Uterus (tissue), 2 donors: ENCODE results near the gene ATAD5.

Experiments used
- POLR2A ChIP-seq, 2 donors: fragments of 450-650 bp; IDR thresholded peaks; one replicate each; pipeline ENCODE4 v1.6.1; 2016; ENCODE audit warnings: antibody characterized with exemption in 2 of 2, mild to moderate bottlenecking in 1 of 2, moderate library complexity in 1 of 2
- TF ChIP-seq, protein P1 (sequence below), 4 experiments: fragments of 200-600 bp in 2 of 4; fragments of 450-650 bp in 2 of 4; sonication (generic) in 2 of 4; IDR thresholded peaks; one replicate each; pipeline ENCODE4 v1.5.1; 2016 to 2019; ENCODE audit warnings: antibody characterized with exemption in 4 of 4, mild to moderate bottlenecking in 2 of 4, moderate library complexity in 1 of 4

DNA sequence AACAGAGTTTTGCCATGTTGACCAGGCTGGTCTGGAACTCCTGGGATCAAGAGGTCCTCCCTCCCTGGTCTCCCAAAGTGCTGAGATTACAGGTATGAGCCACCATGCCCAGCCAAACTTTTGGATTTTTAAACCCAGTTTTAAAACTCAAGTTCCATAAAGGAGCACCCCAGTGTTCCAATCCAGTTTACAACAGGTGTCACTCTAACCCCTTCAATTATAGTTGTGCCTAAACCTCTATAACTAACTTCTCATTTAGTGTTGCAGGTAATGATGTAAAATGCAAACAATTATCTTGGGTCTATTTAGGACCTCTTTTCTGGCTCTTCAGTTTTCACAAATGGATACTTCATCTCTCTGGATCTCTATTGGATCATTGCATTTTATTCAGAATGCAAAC is 82.2 kb downstream of the ATAD5 start:
- no peak for TF ChIP-seq POLR2A (IDR thresholded peaks at IDR 0.05)
- TF ChIP-seq, protein P1, sequence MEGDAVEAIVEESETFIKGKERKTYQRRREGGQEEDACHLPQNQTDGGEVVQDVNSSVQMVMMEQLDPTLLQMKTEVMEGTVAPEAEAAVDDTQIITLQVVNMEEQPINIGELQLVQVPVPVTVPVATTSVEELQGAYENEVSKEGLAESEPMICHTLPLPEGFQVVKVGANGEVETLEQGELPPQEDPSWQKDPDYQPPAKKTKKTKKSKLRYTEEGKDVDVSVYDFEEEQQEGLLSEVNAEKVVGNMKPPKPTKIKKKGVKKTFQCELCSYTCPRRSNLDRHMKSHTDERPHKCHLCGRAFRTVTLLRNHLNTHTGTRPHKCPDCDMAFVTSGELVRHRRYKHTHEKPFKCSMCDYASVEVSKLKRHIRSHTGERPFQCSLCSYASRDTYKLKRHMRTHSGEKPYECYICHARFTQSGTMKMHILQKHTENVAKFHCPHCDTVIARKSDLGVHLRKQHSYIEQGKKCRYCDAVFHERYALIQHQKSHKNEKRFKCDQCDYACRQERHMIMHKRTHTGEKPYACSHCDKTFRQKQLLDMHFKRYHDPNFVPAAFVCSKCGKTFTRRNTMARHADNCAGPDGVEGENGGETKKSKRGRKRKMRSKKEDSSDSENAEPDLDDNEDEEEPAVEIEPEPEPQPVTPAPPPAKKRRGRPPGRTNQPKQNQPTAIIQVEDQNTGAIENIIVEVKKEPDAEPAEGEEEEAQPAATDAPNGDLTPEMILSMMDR (IDR thresholded peaks at IDR 0.05): no peak
